OCI-LY1 (cell line): ENCODE results near the gene MEGF6.

ENCODE experiments used
- H2AFZ ChIP-seq: fragments of 200-600 bp; sonication (generic), shearing (Covaris generic); 2 replicates; pipeline ENCODE4 v1.6.0; 2014; ENCODE audit warnings: antibody characterized with exemption, mild to moderate bottlenecking, low read length
- H3F3A ChIP-seq: fragments of 200-600 bp; sonication (generic), shearing (Covaris generic); 2 replicates; pipeline ENCODE4 v1.6.0; 2014; ENCODE audit warnings: mild to moderate bottlenecking, antibody characterized with exemption, low read length, moderate library complexity; ENCODE audit not compliant: insufficient read depth
- H3K27ac ChIP-seq: fragments of 200-600 bp; sonication (generic); 2 replicates; pipeline ENCODE4 v1.5.1; 2014; ENCODE audit warnings: low read length, mixed run types, mild to moderate bottlenecking, low read depth; ENCODE audit not compliant: poor library complexity, severe bottlenecking
- H3K27me3 ChIP-seq: fragments of 200-600 bp; sonication (generic); 2 replicates; pipeline ENCODE4 v1.6.0; 2014; ENCODE audit warnings: antibody characterized with exemption, mild to moderate bottlenecking, low read length, moderate library complexity; ENCODE audit not compliant: insufficient read depth
- H3K36me3 ChIP-seq: fragments of 200-600 bp; sonication (generic); 2 replicates; pipeline ENCODE4 v1.6.1; 2014; ENCODE audit warnings: mild to moderate bottlenecking, antibody characterized with exemption, low read length, moderate library complexity, mixed read lengths; ENCODE audit not compliant: insufficient read depth
- H3K4me1 ChIP-seq: fragments of 200-600 bp; sonication (generic); 2 replicates; pipeline ENCODE4 v1.5.1; 2014; ENCODE audit warnings: mild to moderate bottlenecking, low read length, moderate library complexity; ENCODE audit not compliant: insufficient read depth, severe bottlenecking
- H3K4me2 ChIP-seq: fragments of 200-600 bp; sonication (generic), shearing (Covaris generic); 2 replicates; pipeline ENCODE4 v1.6.1; 2014; ENCODE audit warnings: low read length
- H3K4me3 ChIP-seq: fragments of 200-600 bp; sonication (generic); 2 replicates; pipeline ENCODE4 v1.5.1; 2014; ENCODE audit warnings: low read length, low read depth, mild to moderate bottlenecking, mixed read lengths; ENCODE audit not compliant: poor library complexity, severe bottlenecking
- H3K79me2 ChIP-seq: fragments of 200-600 bp; shearing (Covaris generic); 2 replicates; pipeline ENCODE4 v1.6.1; 2016; ENCODE audit warnings: mixed run types, low read length, mixed read lengths; ENCODE audit not compliant: insufficient read depth
- H3K9ac ChIP-seq: fragments of 200-600 bp; sonication (generic), shearing (Covaris generic); 2 replicates; pipeline ENCODE4 v1.6.1; 2014; ENCODE audit warnings: mild to moderate bottlenecking, low read length, mixed read lengths
- H3K9me2 ChIP-seq: fragments of 200-600 bp; sonication (generic), shearing (Covaris generic); 2 replicates; pipeline ENCODE4 v1.6.1; 2014; ENCODE audit warnings: low read depth, mild to moderate bottlenecking, low read length, mixed read lengths
- H3K9me3 ChIP-seq: fragments of 200-600 bp; shearing (Covaris generic); 2 replicates; pipeline ENCODE4 v1.6.1; 2014; ENCODE audit warnings: low read length, mixed read lengths
- H4K20me1 ChIP-seq: fragments of 200-600 bp; sonication (generic), shearing (Covaris generic); 2 replicates; pipeline ENCODE4 v1.6.0; 2016; ENCODE audit warnings: mild to moderate bottlenecking, low read length; ENCODE audit not compliant: insufficient read depth
- CTCF ChIP-seq: fragments of 200-600 bp; sonication (generic), shearing (Covaris generic); IDR thresholded peaks from 2 replicates; pipeline ENCODE4 v1.5.1; 2017; ENCODE audit warnings: mild to moderate bottlenecking, antibody characterized with exemption, low read length, moderate library complexity, mixed read lengths
- EZH2 ChIP-seq: fragments of 200-600 bp; sonication (generic), shearing (Covaris generic); IDR thresholded peaks from 2 replicates; pipeline ENCODE4 v1.8.0; 2017; ENCODE audit warnings: borderline replicate concordance, mixed run types, mild to moderate bottlenecking, antibody characterized with exemption, low read length, moderate library complexity, mixed read lengths

MEGF6 gene

GRCh38 chr1:3599816-3600215 is 11.5 kb downstream of the MEGF6 start:
- no peak overlapping the region for H3K9ac ChIP-seq

GRCh38 chr1:3599286-3599811 is 12.0 kb downstream of the MEGF6 start:
- H3K4me1 ChIP-seq: peaks cover 7% of the 10 kb centered on the region
- no peaks in the 10 kb centered on the region for H3K79me2 ChIP-seq
- H3K36me3 ChIP-seq: no peaks in the 10 kb centered on the region
- H3K9me3 ChIP-seq: no peaks in the 10 kb centered on the region
- no peaks in the 10 kb centered on the region for H3F3A ChIP-seq
- no peaks in the 10 kb centered on the region for H3K9me2 ChIP-seq
- no peaks in the 10 kb centered on the region for H4K20me1 ChIP-seq
- TF ChIP-seq EZH2: no peak
- TF ChIP-seq CTCF: no peak
- no peak overlapping the region for H2AFZ ChIP-seq
- no peak overlapping the region for H3K4me3 ChIP-seq
- H3K27ac ChIP-seq: no peak overlapping the region
- H3K9ac ChIP-seq: no peak overlapping the region
- H3K27me3 ChIP-seq: peaks cover 10% of the 10 kb centered on the region
- no peak overlapping the region for H3K4me2 ChIP-seq

More at GRCh38 chr1:3599816-3600215, 11.5 kb downstream of the MEGF6 start:
- H3K27ac ChIP-seq: no peak overlapping the region
- H3F3A ChIP-seq: no peaks in the 10 kb centered on the region
- H3K4me2 ChIP-seq: no peak overlapping the region
- no peaks in the 10 kb centered on the region for H3K9me2 ChIP-seq
- H3K9me3 ChIP-seq: no peaks in the 10 kb centered on the region
- H3K4me3 ChIP-seq: no peak overlapping the region
- no peak overlapping the region for H2AFZ ChIP-seq
- no peaks in the 10 kb centered on the region for H4K20me1 ChIP-seq
- no peaks in the 10 kb centered on the region for H3K36me3 ChIP-seq
- H3K79me2 ChIP-seq: no peaks in the 10 kb centered on the region
- TF ChIP-seq EZH2 (no peak), CTCF (no peak)
- H3K27me3 ChIP-seq: peaks cover 13% of the 10 kb centered on the region
- peaks cover 7% of the 10 kb centered on the region for H3K4me1 ChIP-seq

- peaks cover 5% of the 10 kb centered on the region; the same call in 1 of the 2 replicates for H3K27me3 ChIP-seq
- no peaks in the 10 kb centered on the region for H4K20me1 ChIP-seq
- no peak overlapping the region for H3K9ac ChIP-seq
- H3K79me2 ChIP-seq: no peaks in the 10 kb centered on the region
- H3K9me3 ChIP-seq: no peaks in the 10 kb centered on the region
- H3K4me2 ChIP-seq: no peak overlapping the region
- no peak overlapping the region for H3K27ac ChIP-seq
- no peaks in the 10 kb centered on the region for H3F3A ChIP-seq
- no peaks in the 10 kb centered on the region for H3K9me2 ChIP-seq
- peaks cover 7% of the 10 kb centered on the region for H3K4me1 ChIP-seq
- H3K36me3 ChIP-seq: no peaks in the 10 kb centered on the region
- H3K4me3 ChIP-seq: no peak overlapping the region
- TF ChIP-seq CTCF (no peak), EZH2 (no peak)
- no peak overlapping the region for H2AFZ ChIP-seq
Measured at GRCh38 chr1:3598522-3599285, 12.6 kb downstream of the MEGF6 start.
